Stimulated activated CD8-positive, alpha-beta memory T cell treated with anti-CD3 and anti-CD28 coated beads, Interleukin-15, amount 100 ng/mL, for 48 hours (primary cell): ENCODE data around the gene TMPRSS9.

Source experiments
- DNase-seq, 2 donors: peaks; one replicate each; pipeline ENCODE4 v3.0.0-alpha.2; 2020; ENCODE audit warnings: low read depth in 2 of 2

TMPRSS9 gene

GRCh38 chr19:2329501-2329916, 30.6 kb upstream of the TMPRSS9 start:
- no peak for DNase-seq

- DNase-seq = no peak
Measured at GRCh38 chr19:2330255-2330631, 29.8 kb upstream of the TMPRSS9 start.

- no peak for DNase-seq
Measured at GRCh38 chr19:2330632-2331284, 29.3 kb upstream of the TMPRSS9 start.

- DNase-seq = no peak
Measured at GRCh38 chr19:2331601-2332246, 28.3 kb upstream of the TMPRSS9 start.

- DNase-seq = no peak
Measured at GRCh38 chr19:2332341-2333026, 27.6 kb upstream of the TMPRSS9 start.

GRCh38 chr19:2333027-2333806, 26.8 kb upstream of the TMPRSS9 start:
- no peak for DNase-seq

GRCh38 chr19:2333807-2334211, 26.3 kb upstream of the TMPRSS9 start:
- DNase-seq = no peak

GRCh38 chr19:2334426-2334825, 25.6 kb upstream of the TMPRSS9 start:
- DNase-seq = no peak

- DNase-seq = no peak
Measured at GRCh38 chr19:2334986-2335846, 24.8 kb upstream of the TMPRSS9 start.

GRCh38 chr19:2335848-2336247, 24.2 kb upstream of the TMPRSS9 start:
- no peak for DNase-seq

GRCh38 chr19:2336528-2337328, 23.3 kb upstream of the TMPRSS9 start:
- DNase-seq = no peak

GRCh38 chr19:2337329-2337707, 22.7 kb upstream of the TMPRSS9 start:
- DNase-seq = no peak

GRCh38 chr19:2338055-2338615, 21.9 kb upstream of the TMPRSS9 start:
- DNase-seq = no peak

GRCh38 chr19:2338751-2339643, 21.1 kb upstream of the TMPRSS9 start:
- no peak for DNase-seq

GRCh38 chr19:2339644-2340310, 20.3 kb upstream of the TMPRSS9 start:
- DNase-seq = no peak

- DNase-seq = no peak
Measured at GRCh38 chr19:2340496-2341243, 19.4 kb upstream of the TMPRSS9 start.

GRCh38 chr19:2341244-2341751, 18.8 kb upstream of the TMPRSS9 start:
- no peak for DNase-seq

- no peak for DNase-seq
Measured at GRCh38 chr19:2341982-2342381, 18.1 kb upstream of the TMPRSS9 start.
